Measurements from ENCODE around the gene GKN1.

GKN1 gene

GRCh38 chr2:69007169-69007568 lies 32.7 kb downstream of the GKN1 start:
- Histone ChIP-seq H3K9me3 (no peaks in the 10 kb centered on the region), H3K27me3 (peaks cover 22% of the 10 kb centered on the region), H3K4me3 (ENCODE audit: low read depth in 1 of 2, low read length in 1 of 2) (no peak overlapping the region), H3K36me3 (no peaks in the 10 kb centered on the region), H3K4me1 (ENCODE audit: control insufficient read depth in 1 of 2, insufficient read depth in 1 of 2, low read depth in 1 of 2, low read length in 1 of 2) (no peaks in the 10 kb centered on the region), H3K27ac (no peak overlapping the region)
- TF ChIP-seq CTCF (IDR thresholded peaks at IDR 0.05) = no peak

- no peak overlapping the region for H3K4me3 ChIP-seq (ENCODE audit: low read depth in 1 of 2, low read length in 1 of 2)
- H3K9me3 ChIP-seq = no peaks in the 10 kb centered on the region
- peaks cover 26% of the 10 kb centered on the region for H3K27me3 ChIP-seq
- no peak overlapping the region for H3K27ac ChIP-seq
- no peak for TF ChIP-seq CTCF (IDR thresholded peaks at IDR 0.05)
- no peaks in the 10 kb centered on the region for H3K36me3 ChIP-seq
- H3K4me1 ChIP-seq (ENCODE audit: control insufficient read depth in 1 of 2, insufficient read depth in 1 of 2, low read depth in 1 of 2, low read length in 1 of 2) = peaks cover 1 to 2% of the 10 kb centered on the region in 2 experiments
Observed at GRCh38 chr2:69007603-69008002, 33.2 kb downstream of the GKN1 start.

GRCh38 chr2:69010437-69011194 lies 36.2 kb downstream of the GKN1 start:
- H3K27me3 ChIP-seq = peaks cover 56% of the 10 kb centered on the region
- H3K4me3 ChIP-seq (ENCODE audit: low read depth in 1 of 2, low read length in 1 of 2) = no peak overlapping the region
- TF ChIP-seq CTCF (IDR thresholded peaks at IDR 0.05) = no peak
- no peaks in the 10 kb centered on the region for H3K36me3 ChIP-seq
- peaks cover 13 to 15% of the 10 kb centered on the region in 2 experiments for H3K4me1 ChIP-seq (ENCODE audit: control insufficient read depth in 1 of 2, insufficient read depth in 1 of 2, low read depth in 1 of 2, low read length in 1 of 2)
- H3K9me3 ChIP-seq = no peaks in the 10 kb centered on the region
- H3K27ac ChIP-seq = no peak overlapping the region

GRCh38 chr2:69011611-69012157 lies 37.2 kb downstream of the GKN1 start:
- no peak for TF ChIP-seq CTCF (IDR thresholded peaks at IDR 0.05)
- Histone ChIP-seq H3K9me3 (no peaks in the 10 kb centered on the region), H3K4me3 (ENCODE audit: low read depth in 1 of 2, low read length in 1 of 2) (no peak overlapping the region), H3K27me3 (peaks cover 67% of the 10 kb centered on the region), H3K36me3 (no peaks in the 10 kb centered on the region), H3K4me1 (ENCODE audit: control insufficient read depth in 1 of 2, insufficient read depth in 1 of 2, low read depth in 1 of 2, low read length in 1 of 2) (peaks cover 13 to 15% of the 10 kb centered on the region in 2 experiments), H3K27ac (no peak overlapping the region)

- Histone ChIP-seq H3K4me3 (ENCODE audit: low read depth in 1 of 2, low read length in 1 of 2) (peak overlapping the region; percentile 28 to 44), H3K27ac (no peak overlapping the region), H3K4me1 (ENCODE audit: control insufficient read depth in 1 of 2, insufficient read depth in 1 of 2, low read depth in 1 of 2, low read length in 1 of 2) (peaks cover 13 to 15% of the 10 kb centered on the region in 2 experiments), H3K27me3 (peaks cover 75% of the 10 kb centered on the region), H3K36me3 (no peaks in the 10 kb centered on the region), H3K9me3 (no peaks in the 10 kb centered on the region)
- peak; percentile 53 for TF ChIP-seq CTCF (IDR thresholded peaks at IDR 0.05)
Observed at GRCh38 chr2:69012310-69013141, 38.1 kb downstream of the GKN1 start.
